Colonic mucosa (tissue), 4 donors: Measurements from ENCODE around the gene BCAS1. TPM values are rescaled to one million over a fixed set of nuclear protein-coding genes. Genes with fewer than 3 reads are reported as not detected.

Experiments
- DNase-seq: peaks from one replicate; pipeline ENCODE4 v3.0.0-alpha.2; 2020
- H3K27ac ChIP-seq: fragments of 200-600 bp; one replicate; pipeline ENCODE4 v1.8.0; 2021
- H3K27me3 ChIP-seq: fragments of 200-600 bp; one replicate; pipeline ENCODE4 v1.8.0; 2021
- H3K36me3 ChIP-seq: fragments of 200-600 bp; one replicate; pipeline ENCODE4 v1.8.0; 2021
- H3K4me1 ChIP-seq: fragments of 200-600 bp; one replicate; pipeline ENCODE4 v1.8.0; 2021; ENCODE audit warnings: mild to moderate bottlenecking
- H3K4me3 ChIP-seq: fragments of 200-600 bp; one replicate; pipeline ENCODE4 v1.8.0; 2021
- H3K9ac ChIP-seq, 2 donors: one replicate each; pipeline ENCODE4 v1.7.0; 2013; ENCODE audit warnings: control low read depth in 2 of 2, low read depth in 2 of 2, low read length in 2 of 2
- H3K9me3 ChIP-seq: fragments of 200-600 bp; one replicate; pipeline ENCODE4 v1.8.0; 2021
- intact Hi-C: fragments of 100-400 bp; cut with DNase I; formaldehyde crosslinking; loops from one replicate; pipeline ENCODE4 v1.14.1; 2022
- total RNA-seq, 2 donors: library from RNA; stranded (reverse); fragmentation: NEBNext Ultra II Directional in 1 of 2; extraction: Animal tissue kit (Norgen Biotek cat#: 25700) in 1 of 2; gene quantifications; one replicate each; pipeline ENCODE4 v1.2.1, GENCODE V29; 2021
- TF ChIP-seq, protein P1 (sequence below): fragments of 200-600 bp; IDR thresholded peaks from one replicate; pipeline ENCODE4 v1.8.0; 2022; ENCODE audit warnings: antibody characterized with exemption, mild to moderate bottlenecking
- donor health status: healthy.
- donor health status: DM: no; HTN: no; CAD: no.
- donor health status: DM: no; HTN: no; CAD: no.

BCAS1 gene
- total RNA-seq, 2 donors from 2014 or later = 67.9 to 154 TPM

DNA sequence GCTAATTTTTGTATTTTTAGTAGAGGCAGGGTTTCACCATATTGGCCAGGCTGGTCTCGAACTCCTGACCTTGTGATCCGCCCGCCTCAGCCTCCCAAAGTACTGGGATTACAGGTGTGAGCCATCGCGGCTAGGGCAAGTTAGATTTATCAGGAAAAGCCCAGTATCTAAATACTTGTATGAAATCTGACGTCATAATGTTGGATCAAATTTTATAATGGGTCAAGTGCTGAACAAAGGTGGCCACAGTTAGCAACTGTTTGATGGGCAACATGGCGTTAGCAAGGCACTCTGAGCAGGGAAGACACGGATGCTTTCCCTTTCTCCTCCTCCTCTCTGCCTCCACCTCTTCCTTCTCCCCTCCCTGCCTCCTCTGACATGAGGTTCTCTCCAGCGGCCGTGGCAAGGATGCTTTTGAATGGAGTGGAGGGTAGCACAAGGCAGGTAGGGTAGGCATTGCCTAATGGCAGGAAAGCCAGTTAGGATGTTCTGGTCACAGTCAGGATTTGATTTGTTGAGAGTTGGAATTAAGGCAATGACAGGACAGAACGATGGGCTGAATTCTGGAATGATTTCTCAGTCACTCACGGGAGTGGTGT is 149.6 kb downstream of the BCAS1 start:
- no peak overlapping the region for H3K27ac ChIP-seq
- TF ChIP-seq, protein P1, sequence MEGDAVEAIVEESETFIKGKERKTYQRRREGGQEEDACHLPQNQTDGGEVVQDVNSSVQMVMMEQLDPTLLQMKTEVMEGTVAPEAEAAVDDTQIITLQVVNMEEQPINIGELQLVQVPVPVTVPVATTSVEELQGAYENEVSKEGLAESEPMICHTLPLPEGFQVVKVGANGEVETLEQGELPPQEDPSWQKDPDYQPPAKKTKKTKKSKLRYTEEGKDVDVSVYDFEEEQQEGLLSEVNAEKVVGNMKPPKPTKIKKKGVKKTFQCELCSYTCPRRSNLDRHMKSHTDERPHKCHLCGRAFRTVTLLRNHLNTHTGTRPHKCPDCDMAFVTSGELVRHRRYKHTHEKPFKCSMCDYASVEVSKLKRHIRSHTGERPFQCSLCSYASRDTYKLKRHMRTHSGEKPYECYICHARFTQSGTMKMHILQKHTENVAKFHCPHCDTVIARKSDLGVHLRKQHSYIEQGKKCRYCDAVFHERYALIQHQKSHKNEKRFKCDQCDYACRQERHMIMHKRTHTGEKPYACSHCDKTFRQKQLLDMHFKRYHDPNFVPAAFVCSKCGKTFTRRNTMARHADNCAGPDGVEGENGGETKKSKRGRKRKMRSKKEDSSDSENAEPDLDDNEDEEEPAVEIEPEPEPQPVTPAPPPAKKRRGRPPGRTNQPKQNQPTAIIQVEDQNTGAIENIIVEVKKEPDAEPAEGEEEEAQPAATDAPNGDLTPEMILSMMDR = no peak

DNA sequence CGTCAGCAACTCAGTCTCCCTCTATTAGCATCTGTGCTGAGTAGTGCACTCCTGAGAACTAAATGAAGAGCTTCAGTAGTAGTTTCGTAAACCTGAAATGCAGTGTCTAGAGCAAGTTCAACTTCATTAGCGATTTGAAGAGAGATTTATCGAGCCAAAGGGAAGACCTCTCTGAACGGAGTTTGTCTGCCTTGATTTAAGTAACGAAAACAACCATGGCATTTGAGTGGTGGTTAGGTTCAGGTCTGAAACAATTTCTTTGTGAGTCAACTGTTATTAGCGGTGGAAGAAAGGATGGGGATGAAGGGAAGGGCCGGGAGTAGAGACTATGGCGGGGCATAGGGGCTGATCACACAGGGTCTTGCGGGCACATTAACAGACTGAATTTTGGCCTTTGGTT is 150.5 kb downstream of the BCAS1 start:
- H3K9ac ChIP-seq = no peak overlapping the region
- DNase-seq = no peak
- TF ChIP-seq, protein P1 = no peak
- H3K4me3 ChIP-seq = no peak overlapping the region
- no peaks in the 10 kb centered on the region for H3K27me3 ChIP-seq
- no peaks in the 10 kb centered on the region for H3K36me3 ChIP-seq
- no peaks in the 10 kb centered on the region for H3K9me3 ChIP-seq
- peaks cover 19% of the 10 kb centered on the region for H3K4me1 ChIP-seq
- no peak overlapping the region for H3K27ac ChIP-seq
- intact Hi-C loops = no loop called here

More for the DNA sequence above, 149.6 kb downstream of the BCAS1 start:
- intact Hi-C loops = no loop called here
- Histone ChIP-seq H3K9ac (no peak overlapping the region), H3K9me3 (no peaks in the 10 kb centered on the region), H3K4me1 (peaks cover 17% of the 10 kb centered on the region), H3K4me3 (no peak overlapping the region), H3K36me3 (no peaks in the 10 kb centered on the region), H3K27me3 (no peaks in the 10 kb centered on the region)
- DNase-seq = no peak

DNA sequence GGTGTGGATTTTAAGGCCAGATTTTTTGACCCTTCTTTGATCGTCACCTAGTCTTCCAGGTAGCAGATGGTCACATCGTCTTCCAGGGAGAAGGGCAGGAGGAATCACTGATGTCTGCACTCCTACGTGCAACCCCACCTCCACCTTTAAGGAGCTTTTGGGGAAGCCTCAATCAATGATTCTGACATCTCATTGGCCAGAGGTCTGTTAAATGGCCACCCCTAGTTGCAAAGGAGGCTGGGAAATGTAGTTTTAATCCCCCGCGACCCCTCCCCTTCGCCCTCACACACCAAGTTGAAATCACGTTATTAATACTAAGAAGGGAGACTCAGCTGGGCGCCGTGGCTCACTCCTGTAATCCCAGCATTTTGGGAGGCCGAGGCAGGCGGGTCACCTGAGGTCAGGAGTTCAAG is 151.4 kb downstream of the BCAS1 start:
- no peaks in the 10 kb centered on the region for H3K27me3 ChIP-seq
- TF ChIP-seq, protein P1 = no peak
- intact Hi-C loops = no loop called here
- peaks cover 24% of the 10 kb centered on the region for H3K4me1 ChIP-seq
- no peaks in the 10 kb centered on the region for H3K9me3 ChIP-seq
- no peak for DNase-seq
- no peak overlapping the region for H3K27ac ChIP-seq
- no peak overlapping the region for H3K9ac ChIP-seq
- H3K4me3 ChIP-seq = no peak overlapping the region
- H3K36me3 ChIP-seq = no peaks in the 10 kb centered on the region

DNA sequence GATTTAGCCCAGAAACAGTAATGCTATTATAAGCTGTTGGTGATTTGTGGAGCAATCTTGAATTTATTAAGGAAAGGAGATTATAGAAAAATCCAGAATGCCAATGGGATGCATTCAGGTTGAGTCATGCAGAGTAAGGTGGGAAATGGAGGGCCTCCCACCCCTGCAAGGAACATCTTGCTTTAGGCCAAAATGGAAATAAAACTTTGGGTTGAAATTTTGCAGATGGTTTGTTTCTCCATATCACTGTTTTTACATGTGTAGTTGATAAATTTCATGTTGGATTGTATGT is 152.4 kb downstream of the BCAS1 start:
- DNase-seq = no peak
- H3K9me3 ChIP-seq = no peaks in the 10 kb centered on the region
- intact Hi-C loops = no loop called here
- H3K27ac ChIP-seq = peak overlapping the region; percentile 94
- H3K4me1 ChIP-seq = peaks cover 24% of the 10 kb centered on the region
- no peaks in the 10 kb centered on the region for H3K36me3 ChIP-seq
- H3K27me3 ChIP-seq = no peaks in the 10 kb centered on the region
- no peak overlapping the region for H3K4me3 ChIP-seq
- no peak overlapping the region for H3K9ac ChIP-seq
- TF ChIP-seq, protein P1 = no peak

DNA sequence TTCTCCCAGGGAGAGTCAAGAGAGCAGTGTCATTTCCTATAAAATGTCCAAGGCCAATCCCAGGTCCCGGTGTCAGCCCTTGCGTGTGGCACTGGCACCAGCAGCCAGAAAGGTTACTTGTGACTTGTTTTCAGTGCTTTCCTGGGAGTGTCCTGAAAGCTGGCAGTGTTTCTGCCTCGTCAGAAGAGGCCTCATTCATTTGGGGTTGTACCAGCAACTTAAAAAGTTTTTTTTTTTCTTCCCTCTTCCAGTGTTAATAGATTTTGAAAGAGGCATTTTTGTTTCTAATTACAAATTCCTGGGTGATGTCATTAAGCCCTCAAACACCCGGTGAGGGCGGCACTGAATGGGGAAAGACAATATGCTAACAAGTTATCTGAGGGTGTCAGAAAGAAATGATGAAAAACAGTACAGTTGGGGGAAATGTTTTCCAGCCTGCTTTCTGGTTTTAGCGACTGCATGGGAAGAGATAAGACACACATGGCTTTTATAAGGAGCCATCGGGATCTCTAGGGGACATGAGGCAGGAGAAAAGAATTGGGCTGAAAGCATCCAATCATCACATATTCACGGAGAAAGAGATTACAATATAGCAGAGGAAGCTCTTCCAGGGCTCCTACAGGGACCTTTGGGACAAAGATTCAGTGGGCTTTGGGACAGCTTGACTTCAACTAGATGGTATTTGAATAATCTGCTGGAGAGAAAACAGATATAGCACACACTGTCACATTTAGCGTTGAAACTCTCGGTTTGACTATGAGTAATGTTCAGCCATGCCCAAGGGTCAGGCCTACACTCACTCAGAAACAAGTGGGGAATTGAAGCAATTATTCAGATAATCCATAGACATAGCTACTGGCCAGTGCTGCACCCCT is 153.0 kb downstream of the BCAS1 start:
- Histone ChIP-seq H3K9ac (peak overlapping the region in 1 of 2 donors; percentile 97), H3K36me3 (no peaks in the 10 kb centered on the region), H3K27ac (peak overlapping the region; percentile 94), H3K4me3 (no peak overlapping the region), H3K27me3 (no peaks in the 10 kb centered on the region), H3K4me1 (peaks cover 24% of the 10 kb centered on the region), H3K9me3 (no peaks in the 10 kb centered on the region)
- intact Hi-C loops = no loop called here
- TF ChIP-seq, protein P1 = no peak
- DNase-seq = peak; percentile 69
